ENCODE data around the gene AUTS2. TPM values are rescaled to one million over a fixed set of nuclear protein-coding genes. Genes with fewer than 3 reads are reported as not detected.

Gene AUTS2
- total and polyA plus RNA-seq, 2 of the 8 experiments (the other 6 are each of a cell fraction or from before 2014, with no cell fraction given), result 25.9 to 101 TPM

- H3K4ac ChIP-seq (replicated peaks; ENCODE audit: insufficient read length, low read depth, low read length), result no peak overlapping the region
- no peaks in the 10 kb centered on the region for H3K79me2 ChIP-seq (ENCODE audit: control insufficient read depth in 1 of 2, insufficient read depth in 2 of 2, low read length in 2 of 2)
- no peak overlapping the region for H3K4me3 ChIP-seq (ENCODE audit: extremely low read depth in 1 of 4, insufficient read depth in 2 of 4, low read depth in 3 of 4, low read length in 4 of 4)
- peaks cover 0 to 19% (median 8%) of the 10 kb centered on the region in 4 experiments; a peak in 6 of 7 replicates for H3K4me1 ChIP-seq (replicated peaks in 1 of 4; ENCODE audit: control insufficient read depth in 3 of 4, insufficient read depth in 4 of 4, low read length in 3 of 4)
- no peak overlapping the region for H2BK5ac ChIP-seq (ENCODE audit: low read depth, low read length)
- H2BK20ac ChIP-seq (ENCODE audit: low read length), result no peak overlapping the region
- no peaks in the 10 kb centered on the region for H4K20me1 ChIP-seq (replicated peaks in 1 of 2; ENCODE audit: control insufficient read depth in 1 of 2, insufficient read depth in 2 of 2, low read length in 2 of 2)
- DNase-seq (ENCODE audit: low read depth in 1 of 2, low spot score in 2 of 2) (no peak), FAIRE-seq (no peak)
- H2BK15ac ChIP-seq (ENCODE audit: low read length), result no peak overlapping the region
- H3K9me3 ChIP-seq (ENCODE audit: insufficient read depth in 2 of 2, low read depth in 1 of 2, low read length in 1 of 2), result no peaks in the 10 kb centered on the region
- H3K23me2 ChIP-seq (ENCODE audit: low read depth, low read length), result no peaks in the 10 kb centered on the region
- no peak overlapping the region for H4K8ac ChIP-seq (ENCODE audit: extremely low read depth, insufficient read depth, low read length)
- H3K27ac ChIP-seq (ENCODE audit: low read depth, low read length), result no peak overlapping the region
- H3K56ac ChIP-seq (replicated peaks; ENCODE audit: insufficient read length, low read depth, low read length), result no peak overlapping the region
- H3K14ac ChIP-seq (ENCODE audit: insufficient read length), result no peak overlapping the region
- no peak overlapping the region for H4K5ac ChIP-seq (ENCODE audit: insufficient read length, low read depth, low read length)
- CTCF ChIA-PET (ENCODE audit: partially characterized antibody), result interaction anchor here (1.0 to 1.1 kb wide), 2 partner anchors 34 to 54 kb away, joined by 3 read pairs; no protein-coding TSS in a partner anchor
- H3K23ac ChIP-seq (ENCODE audit: insufficient read length), result no peak overlapping the region
- no peak overlapping the region for H4K91ac ChIP-seq (replicated peaks; ENCODE audit: insufficient read length, low read length)
- WGBS, 2 experiments (ENCODE audit: extremely low coverage in 1 of 2, insufficient coverage in 1 of 2, insufficient read length in 1 of 2, insufficient replicate concordance in 2 of 2, low coverage in 1 of 2, low lambda C conversion rate in 2 of 2, missing lambda C conversion rate in 1 of 2), result 79% methylated on average over 2 of the region's 2 CpGs; no CpG with 5 or more reads in 1 of the 2 experiments
- no peak overlapping the region for H2AFZ ChIP-seq (ENCODE audit: low read length)
- no peak overlapping the region; the same call in 1 of the 2 replicates for H2AK5ac ChIP-seq (ENCODE audit: low read depth, low read length)
- no peak overlapping the region for H3K9ac ChIP-seq (replicated peaks in 1 of 4; ENCODE audit: extremely low read depth in 1 of 4, low read depth in 3 of 4, low read length in 3 of 4)
- H3K27me3 ChIP-seq (replicated peaks in 1 of 4; ENCODE audit: control insufficient read depth in 3 of 4, extremely low read depth in 1 of 4, insufficient read depth in 3 of 4, low read length in 3 of 4), result peaks cover 0 to 1% (median 0%) of the 10 kb centered on the region in 4 experiments; a peak in 2 of 7 replicates
- no peak overlapping the region for H2BK12ac ChIP-seq (ENCODE audit: low read depth, low read length)
- H2BK120ac ChIP-seq (replicated peaks; ENCODE audit: low read depth, low read length), result no peak overlapping the region
- no peak overlapping the region; a peak in 1 of 4 replicates for H3K4me2 ChIP-seq (ENCODE audit: insufficient read depth in 1 of 2, low read depth in 2 of 2, low read length in 2 of 2)
- POLR2A ChIA-PET (ENCODE audit: partially characterized antibody), result no interaction called here
- no peaks in the 10 kb centered on the region for H3K36me3 ChIP-seq (ENCODE audit: control insufficient read depth in 2 of 4, insufficient read depth in 4 of 4, low read length in 3 of 4)
- no peak overlapping the region for H3K18ac ChIP-seq (ENCODE audit: extremely low read depth, low read length)
- H3K79me1 ChIP-seq (ENCODE audit: low read depth, low read length), result no peaks in the 10 kb centered on the region
- TF ChIP-seq MAX (IDR thresholded peaks at IDR 0.05), result no peak
- TF ChIP-seq EGR1 (IDR thresholded peaks at IDR 0.05; ENCODE audit: borderline replicate concordance, low read depth, low read length), result no peak
- no peak for TF ChIP-seq RAD21 (IDR thresholded peaks at IDR 0.05 in 1 of 2, conservative IDR thresholded peaks at IDR 0.05 in 1 of 2; ENCODE audit: low read depth in 2 of 2, low read length in 2 of 2)
- no peak for TF ChIP-seq JUND (IDR thresholded peaks at IDR 0.05; ENCODE audit: low read length)
- no peak for TF ChIP-seq SIN3A (conservative IDR thresholded peaks at IDR 0.05 in 1 of 2, IDR thresholded peaks at IDR 0.05 in 1 of 2; ENCODE audit: low read depth in 1 of 2, low read length in 2 of 2)
- TF ChIP-seq ZNF274 (IDR thresholded peaks at IDR 0.05; ENCODE audit: borderline replicate concordance, extremely low read depth, low read length), result no peak
Measured at GRCh38 chr7:69963393-69963792, 365.1 kb downstream of the AUTS2 start.
